MM.1S (cell line): ENCODE results near the gene DOCK10.

Experiments
- DNase-seq: peaks from one replicate; pipeline ENCODE4 v3.0.0-alpha.2; 2015
- H2AFZ ChIP-seq: fragments of 300-600 bp; sonication (generic); 2 replicates; pipeline ENCODE4 v1.6.0; 2016; ENCODE audit warnings: antibody characterized with exemption, low read length
- H3F3A ChIP-seq: fragments of 300-600 bp; sonication (generic); 2 replicates; pipeline ENCODE4 v1.6.1; 2016; ENCODE audit warnings: mild to moderate bottlenecking, antibody characterized with exemption, low read length, moderate library complexity, mixed read lengths; ENCODE audit not compliant: insufficient read depth
- H3K27ac ChIP-seq: fragments of 300-600 bp; sonication (generic); 2 replicates; pipeline ENCODE4 v1.5.1; 2016; ENCODE audit warnings: mild to moderate bottlenecking, low read length
- H3K27me3 ChIP-seq: fragments of 300-600 bp; sonication (generic); replicated peaks from 2 replicates; pipeline ENCODE4 v1.6.0; 2016; ENCODE audit warnings: low read length; ENCODE audit not compliant: insufficient read depth
- H3K36me3 ChIP-seq: fragments of 300-600 bp; sonication (generic); replicated peaks from 2 replicates; pipeline ENCODE4 v1.6.1; 2016; ENCODE audit warnings: mild to moderate bottlenecking, low read length, mixed read lengths; ENCODE audit not compliant: insufficient read depth
- H3K4me1 ChIP-seq: fragments of 300-600 bp; sonication (generic); 2 replicates; pipeline ENCODE4 v1.6.1; 2016; ENCODE audit warnings: low read length, mixed read lengths
- H3K4me2 ChIP-seq: fragments of 300-600 bp; sonication (generic); 2 replicates; pipeline ENCODE4 v1.6.0; 2016; ENCODE audit warnings: low read depth, low read length
- H3K4me3 ChIP-seq: fragments of 300-600 bp; sonication (generic); 2 replicates; pipeline ENCODE4 v1.5.1; 2016; ENCODE audit warnings: low read length, mixed read lengths
- H3K79me2 ChIP-seq: fragments of 300-600 bp; sonication (generic); 2 replicates; pipeline ENCODE4 v1.6.1; 2016; ENCODE audit warnings: mixed run types, low read length, mixed read lengths
- H3K9ac ChIP-seq: fragments of 300-600 bp; sonication (generic); 2 replicates; pipeline ENCODE4 v1.6.1; 2016; ENCODE audit warnings: low read length, mixed read lengths
- H3K9me2 ChIP-seq: fragments of 300-600 bp; sonication (generic); replicated peaks from 2 replicates; pipeline ENCODE4 v1.6.1; 2016; ENCODE audit warnings: mild to moderate bottlenecking, low read length, mixed read lengths; ENCODE audit not compliant: insufficient read depth
- H3K9me3 ChIP-seq: fragments of 300-600 bp; sonication (generic); replicated peaks from 2 replicates; pipeline ENCODE4 v1.6.1; 2016; ENCODE audit warnings: mild to moderate bottlenecking, low read length, mixed read lengths; ENCODE audit not compliant: insufficient read depth
- H4K20me1 ChIP-seq: fragments of 300-600 bp; sonication (generic); 2 replicates; pipeline ENCODE4 v1.6.1; 2016; ENCODE audit warnings: mild to moderate bottlenecking, low read length, moderate library complexity, mixed read lengths; ENCODE audit not compliant: insufficient read depth
- CTCF ChIP-seq: fragments of 300-600 bp; sonication (generic); IDR thresholded peaks from 2 replicates; pipeline ENCODE4 v1.5.1; 2016; ENCODE audit warnings: antibody characterized with exemption, low read length, mixed read lengths
- EZH2 ChIP-seq: fragments of 300-600 bp; sonication (generic); optimal IDR thresholded peaks from 2 replicates; pipeline ENCODE3; 2017; ENCODE audit warnings: low read depth, mild to moderate bottlenecking, antibody characterized with exemption, low read length, mixed read lengths
- EZH2phosphoT487 ChIP-seq: fragments of 300-600 bp; sonication (generic); IDR thresholded peaks from 2 replicates; pipeline ENCODE4 v1.6.1; 2018; ENCODE audit warnings: antibody characterized with exemption, low read length

The DOCK10 gene

GRCh38 chr2:224929512-224929911 lies 112.8 kb downstream of the DOCK10 start:
- no peak overlapping the region for H3K4me3 ChIP-seq
- H3F3A ChIP-seq = no peaks in the 10 kb centered on the region
- H4K20me1 ChIP-seq = no peaks in the 10 kb centered on the region
- DNase-seq = no peak
- no peak overlapping the region for H2AFZ ChIP-seq
- H3K79me2 ChIP-seq = peaks cover 19% of the 10 kb centered on the region; the same call in 1 of the 2 replicates
- no peaks in the 10 kb centered on the region for H3K36me3 ChIP-seq
- no peak overlapping the region for H3K4me2 ChIP-seq
- no peak overlapping the region for H3K27ac ChIP-seq
- no peak for TF ChIP-seq EZH2phosphoT487
- TF ChIP-seq EZH2 = no peak
- no peak for TF ChIP-seq CTCF
- H3K9me3 ChIP-seq = no peaks in the 10 kb centered on the region
- no peaks in the 10 kb centered on the region; the same call in 1 of the 2 replicates for H3K4me1 ChIP-seq
- H3K9me2 ChIP-seq = no peaks in the 10 kb centered on the region
- H3K27me3 ChIP-seq = no peaks in the 10 kb centered on the region
- no peak overlapping the region for H3K9ac ChIP-seq

GRCh38 chr2:224927646-224928173 lies 114.6 kb downstream of the DOCK10 start:
- Histone ChIP-seq H3K4me3 (no peak overlapping the region), H3K4me2 (no peak overlapping the region), H3K9ac (no peak overlapping the region), H3K9me2 (no peaks in the 10 kb centered on the region), H3K4me1 (peaks cover 11% of the 10 kb centered on the region), H2AFZ (no peak overlapping the region), H3K36me3 (no peaks in the 10 kb centered on the region), H3K27me3 (no peaks in the 10 kb centered on the region), H3K9me3 (no peaks in the 10 kb centered on the region), H3K79me2 (peaks cover 8% of the 10 kb centered on the region; the same call in 1 of the 2 replicates), H3K27ac (no peak overlapping the region), H3F3A (peaks cover 4% of the 10 kb centered on the region), H4K20me1 (no peaks in the 10 kb centered on the region)
- TF ChIP-seq EZH2 = no peak
- TF ChIP-seq CTCF = no peak
- no peak for TF ChIP-seq EZH2phosphoT487
- DNase-seq = no peak

GRCh38 chr2:224927011-224927410 lies 115.3 kb downstream of the DOCK10 start:
- Histone ChIP-seq H3K9me3 (no peaks in the 10 kb centered on the region), H3K9ac (no peak overlapping the region), H3F3A (peaks cover 11% of the 10 kb centered on the region), H4K20me1 (no peaks in the 10 kb centered on the region), H3K9me2 (no peaks in the 10 kb centered on the region), H3K27ac (no peak overlapping the region), H3K27me3 (no peaks in the 10 kb centered on the region), H3K36me3 (no peaks in the 10 kb centered on the region), H3K4me3 (no peak overlapping the region), H3K4me1 (peaks cover 16% of the 10 kb centered on the region), H3K4me2 (no peak overlapping the region), H2AFZ (no peak overlapping the region), H3K79me2 (peaks cover 5% of the 10 kb centered on the region; the same call in 1 of the 2 replicates)
- DNase-seq = no peak
- TF ChIP-seq CTCF (no peak), EZH2 (no peak), EZH2phosphoT487 (no peak)
